GM20431 (cell line): ENCODE data around the gene SLC6A8.

Source experiments
- in situ Hi-C: fragments of 300-500 bp; cut with MseI, MboI; formaldehyde crosslinking; loops from one replicate; pipeline ENCODE4 v1.15.0; 2020; ENCODE audit warnings: low sequenced_read_pairs; ENCODE audit not compliant: unreplicated experiment

Gene SLC6A8

DNA sequence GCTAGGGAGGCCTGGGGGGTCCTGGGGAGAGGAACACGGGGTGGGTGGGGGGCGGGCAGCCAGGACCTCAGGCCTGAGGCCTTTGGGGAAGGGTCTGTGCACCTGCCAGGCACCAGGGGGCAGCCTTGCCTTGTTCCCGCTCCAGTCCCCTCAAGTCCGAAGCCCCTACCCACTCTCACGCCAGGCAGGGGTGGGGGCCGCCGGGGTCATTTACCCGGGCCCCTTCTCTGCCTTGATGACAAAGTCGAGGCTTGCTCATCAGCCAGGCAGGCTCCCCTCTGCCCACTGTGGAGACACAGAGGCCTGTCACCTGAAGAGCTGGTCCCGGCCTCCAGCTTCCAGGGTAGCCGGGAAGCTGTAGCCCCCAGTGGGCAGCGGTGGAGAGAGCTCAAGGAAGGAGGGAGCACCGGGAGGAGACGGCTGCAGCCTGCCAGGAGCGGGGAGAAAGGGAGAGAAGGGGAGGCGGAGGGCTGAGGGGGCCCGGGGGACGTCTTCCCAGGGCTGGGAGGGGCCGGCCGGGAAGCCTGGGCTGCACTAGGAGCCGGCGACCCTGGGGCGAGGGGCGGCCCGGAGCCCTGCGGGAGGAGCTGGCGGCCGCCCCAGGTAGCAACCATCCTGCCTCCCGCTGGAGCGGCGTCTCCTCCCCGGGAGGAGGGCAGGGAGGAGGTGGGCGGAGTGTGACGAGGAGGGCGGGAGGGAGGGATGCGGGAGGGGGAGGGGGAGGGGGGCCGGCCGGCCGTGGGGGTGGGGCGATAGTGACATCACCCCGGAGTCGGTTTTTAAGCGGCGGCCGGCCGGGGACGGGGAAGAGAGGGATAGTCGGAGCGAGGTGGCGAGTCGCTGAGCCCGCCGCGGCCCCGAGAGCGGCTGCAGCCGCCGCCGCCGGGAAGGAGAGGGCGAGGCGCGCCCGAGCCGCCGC is at the start of gene SLC6A8:
Gene SLC6A8 (plus strand): TSS at position 806 of the 919 bp plus-strand sequence. CDS start 649 bp downstream, outside the sequence.
- in situ Hi-C loops: no loop called here

DNA sequence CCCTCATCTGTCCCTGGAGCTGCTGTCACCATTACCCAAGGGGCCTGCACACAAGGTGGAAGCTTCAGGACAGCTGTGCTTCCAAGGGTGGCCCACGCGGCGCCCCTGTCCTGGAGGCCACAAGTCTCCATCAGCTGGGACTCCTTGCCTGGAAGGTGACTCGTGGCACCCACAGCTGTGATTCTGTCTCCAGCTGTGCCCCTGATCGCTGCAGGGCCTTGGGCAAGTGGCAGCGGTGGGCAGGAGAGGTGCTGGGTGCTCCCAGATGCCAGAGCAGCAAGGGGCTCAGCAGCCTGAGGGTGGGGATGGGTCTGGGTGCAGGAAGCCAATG is 49.7 kb upstream of the SLC6A8 start:
- in situ Hi-C loops: no loop called here

- in situ Hi-C loops: no loop called here
These were observed 49.1 kb upstream of the SLC6A8 start for GRCh38 chrX:153638436-153639176.

DNA sequence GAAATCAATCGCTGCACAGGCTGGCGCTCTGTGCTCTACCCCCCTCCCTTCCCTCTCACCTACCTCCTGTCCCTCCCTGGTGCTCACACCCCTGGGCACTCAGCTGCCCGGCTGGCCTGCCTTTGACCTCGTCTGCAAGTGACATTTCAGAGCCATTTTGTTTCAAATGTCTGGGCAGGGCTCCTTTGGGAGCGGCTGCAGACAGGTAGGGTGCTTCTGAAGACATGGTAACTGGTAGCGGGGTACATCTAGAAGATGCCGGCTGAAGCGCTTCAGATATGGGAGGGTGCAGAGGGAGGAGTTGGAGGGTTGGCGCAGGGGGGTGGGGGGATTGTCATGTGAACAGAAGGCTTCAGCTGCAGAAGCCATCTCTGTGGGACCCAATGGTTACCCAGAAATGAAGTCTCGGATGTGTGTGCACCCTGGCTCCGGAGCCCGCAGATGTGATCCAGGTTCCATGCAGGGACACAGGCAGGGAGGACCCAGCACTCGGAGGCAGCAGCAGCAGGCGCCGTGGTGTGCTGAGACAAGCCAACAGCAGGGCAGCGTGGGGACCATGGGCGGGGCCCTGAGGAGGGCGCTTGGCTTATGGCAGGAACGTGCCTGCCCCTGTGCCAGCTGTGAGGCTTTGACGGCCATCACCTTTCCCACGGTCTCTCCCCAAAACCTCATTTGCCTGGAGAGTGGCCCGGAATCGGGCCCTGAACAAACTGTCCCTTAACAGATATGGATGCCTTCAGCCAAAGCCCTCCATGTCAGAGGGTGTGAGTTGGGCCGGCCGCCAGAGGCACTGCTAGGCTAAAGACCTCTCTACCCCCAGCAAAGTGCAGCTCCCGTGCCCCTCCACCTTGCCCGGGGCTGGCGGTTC is 48.3 kb upstream of the SLC6A8 start:
- in situ Hi-C loops: no loop called here

DNA sequence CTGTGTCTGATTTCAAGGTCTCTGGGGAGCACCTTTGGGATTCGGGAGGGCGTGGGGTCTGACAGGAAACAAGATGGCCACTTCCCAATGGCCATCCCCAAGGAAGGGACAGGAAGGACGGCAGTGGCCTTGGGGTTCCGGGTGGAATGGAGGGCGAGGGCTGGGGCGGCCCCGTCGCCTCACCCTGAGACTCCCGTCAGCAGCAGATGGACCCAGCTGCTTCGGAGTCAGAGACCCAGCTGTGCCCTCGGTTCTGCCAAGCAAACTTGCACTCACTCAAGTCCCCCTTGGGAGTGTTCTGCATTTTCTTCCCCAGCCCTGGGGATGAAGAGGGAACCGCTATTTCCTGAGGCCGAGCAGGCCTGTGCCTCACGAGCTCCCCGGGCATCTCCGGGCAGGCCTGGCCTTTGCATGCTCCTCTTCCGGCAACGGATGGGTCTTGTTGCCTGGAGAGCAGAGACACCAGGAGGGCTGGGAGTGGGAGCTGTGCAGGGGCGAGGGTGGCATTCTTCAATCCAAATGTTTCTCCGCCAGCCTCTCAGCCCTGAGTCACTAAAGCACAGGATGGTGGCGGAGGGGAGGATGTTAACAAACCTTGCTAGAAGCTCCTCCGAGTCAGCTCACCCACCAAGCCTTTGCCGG is 47.6 kb upstream of the SLC6A8 start:
- in situ Hi-C loops: no loop called here

DNA sequence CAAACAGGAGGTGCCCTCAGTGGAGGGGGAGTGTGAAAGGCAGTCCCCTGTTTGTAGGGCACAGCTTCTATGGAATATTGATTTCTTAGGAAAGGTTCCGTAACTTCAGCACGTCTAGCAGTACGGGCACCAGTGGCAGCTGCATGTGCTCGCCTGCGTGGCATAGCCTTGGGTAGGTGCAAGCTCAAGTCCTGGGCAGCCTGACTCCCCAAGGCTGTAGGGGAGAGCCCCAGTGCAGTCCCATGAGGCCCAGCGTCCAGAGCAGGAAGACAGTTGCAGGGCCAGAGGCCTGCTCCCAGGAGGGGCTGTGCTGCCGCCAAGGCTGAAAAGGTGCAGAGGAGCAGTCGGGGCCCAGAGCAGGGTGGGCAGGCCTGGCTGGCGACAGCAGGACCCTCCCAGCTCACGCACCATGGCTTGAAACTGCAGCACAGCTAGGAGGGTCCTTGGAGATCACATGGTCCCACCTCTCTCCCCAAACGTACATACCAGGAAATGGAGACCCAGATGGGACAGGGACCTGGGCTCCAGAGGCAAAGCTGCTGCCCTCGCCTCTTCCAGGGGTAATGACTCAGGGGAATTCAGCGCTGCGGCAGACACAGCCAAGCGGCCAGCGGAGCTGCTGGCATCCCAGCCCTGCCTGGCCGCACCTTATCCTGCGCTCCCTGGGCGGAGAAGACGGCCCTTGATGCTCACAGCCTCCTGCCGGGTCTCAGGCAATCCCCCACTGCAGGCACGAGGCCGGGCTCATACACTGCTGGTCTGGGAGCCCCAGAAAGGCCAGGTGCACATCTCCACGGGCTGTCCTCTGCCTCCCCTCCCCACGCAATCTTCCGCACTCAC is 46.8 kb upstream of the SLC6A8 start:
- in situ Hi-C loops: no loop called here

DNA sequence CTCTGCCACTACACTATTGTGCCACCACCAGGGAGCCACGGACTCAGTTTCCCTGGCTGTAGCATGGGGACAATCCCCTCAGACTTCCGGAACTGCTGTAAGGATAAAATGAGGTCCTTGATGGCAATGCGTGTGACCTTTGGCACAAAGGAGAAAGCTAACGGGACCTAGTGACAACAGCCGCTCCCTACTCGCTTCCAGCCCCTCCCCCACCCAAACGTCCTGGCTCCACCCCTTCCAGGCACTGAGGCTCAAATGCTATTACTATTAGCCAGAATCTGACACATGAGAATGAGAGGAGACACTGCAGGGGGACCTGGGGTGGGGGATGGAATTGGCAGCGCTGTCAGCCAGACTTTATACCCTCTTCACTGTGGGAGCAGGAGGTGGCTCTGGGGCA is 46.1 kb upstream of the SLC6A8 start:
- in situ Hi-C loops: no loop called here

- in situ Hi-C loops: no loop called here
These were observed 45.6 kb upstream of the SLC6A8 start for GRCh38 chrX:153642051-153642654.

GRCh38 chrX:153642655-153643430 is 44.9 kb upstream of the SLC6A8 start:
- in situ Hi-C loops: no loop called here

DNA sequence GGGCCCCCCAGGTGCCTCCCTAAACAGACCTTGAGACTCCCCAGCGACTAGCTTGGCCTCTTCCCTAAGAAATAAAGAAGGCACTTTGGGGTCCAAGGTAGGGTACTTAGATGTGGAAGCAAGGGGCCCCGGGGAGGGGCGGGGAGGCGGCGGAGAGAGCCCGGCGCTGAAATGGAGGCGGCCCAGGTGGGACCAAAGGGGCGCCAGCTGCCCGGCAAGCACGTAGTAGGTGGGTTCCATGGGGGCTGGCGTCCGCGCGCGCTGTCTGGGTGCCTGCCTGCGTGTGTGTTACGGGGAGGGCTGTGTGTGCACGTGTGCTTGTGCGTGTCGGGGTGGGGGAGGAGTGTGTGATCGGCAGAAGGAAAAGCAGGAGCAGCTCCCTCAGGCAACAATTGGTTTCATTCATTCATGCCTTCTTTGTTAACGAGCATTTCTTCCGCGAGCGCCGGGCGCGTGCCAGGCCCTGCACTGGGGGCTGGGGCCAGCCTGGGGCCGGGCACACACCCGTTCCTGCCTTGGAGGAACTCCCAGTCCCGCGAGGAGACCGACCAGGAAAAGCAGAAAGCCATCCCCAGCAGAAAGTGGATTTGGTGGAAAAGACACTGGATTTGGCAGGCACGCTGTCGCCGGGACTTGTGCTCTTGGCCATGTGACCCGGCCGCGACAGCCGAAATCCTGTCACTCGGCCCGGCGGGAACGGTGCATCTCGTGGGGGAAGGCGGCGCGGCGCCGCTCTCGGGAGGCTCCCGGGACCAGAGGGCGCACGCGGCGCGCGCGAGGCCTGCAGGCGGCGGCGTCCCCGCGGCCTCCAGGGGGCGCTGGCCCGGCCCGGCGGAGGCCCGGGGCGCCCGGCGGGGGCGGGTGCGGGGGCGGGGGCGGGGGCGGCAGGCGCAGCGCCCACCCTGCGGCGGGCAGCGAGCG is 44.0 kb upstream of the SLC6A8 start:
- in situ Hi-C loops: no loop called here

DNA sequence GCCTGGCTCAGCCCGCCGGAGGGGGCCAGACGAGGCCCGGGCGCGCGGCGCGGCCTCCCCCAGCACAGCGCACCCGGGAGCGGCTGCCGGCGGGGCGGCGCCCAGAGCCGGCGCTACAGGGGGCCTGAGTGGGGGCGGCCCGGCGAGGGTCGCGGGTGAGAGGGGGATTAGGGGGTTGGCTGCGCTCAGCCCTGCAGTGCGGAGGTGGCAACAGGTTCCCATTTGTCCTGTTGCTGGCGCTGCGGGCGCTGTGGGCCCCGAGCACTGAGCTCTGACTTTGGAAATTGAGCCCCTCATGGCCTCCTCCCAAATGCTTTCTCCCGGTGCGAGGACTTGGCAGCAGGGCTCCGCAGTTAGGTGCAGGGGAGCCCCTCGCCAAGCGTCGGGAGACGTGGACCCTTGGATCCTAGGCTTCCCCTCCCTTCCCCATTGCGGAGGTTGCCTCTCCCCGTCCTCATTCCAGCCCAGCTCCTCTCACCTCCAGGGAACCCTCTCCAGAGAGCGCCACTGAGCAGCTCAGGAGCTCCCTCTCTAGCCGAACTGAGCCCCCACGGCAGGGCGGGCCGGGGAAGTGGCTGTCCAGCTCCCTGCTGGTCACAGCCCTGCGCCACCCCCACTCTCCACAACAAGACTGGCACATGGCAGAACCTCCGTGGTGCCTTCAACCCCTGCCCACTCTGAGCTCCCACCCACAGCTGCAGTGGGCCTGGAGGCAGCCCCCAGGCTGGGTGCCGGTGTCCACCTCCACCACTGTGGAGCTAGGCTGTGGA is 43.2 kb upstream of the SLC6A8 start:
- in situ Hi-C loops: no loop called here

GRCh38 chrX:153645151-153645550 is 42.6 kb upstream of the SLC6A8 start:
- in situ Hi-C loops: no loop called here

DNA sequence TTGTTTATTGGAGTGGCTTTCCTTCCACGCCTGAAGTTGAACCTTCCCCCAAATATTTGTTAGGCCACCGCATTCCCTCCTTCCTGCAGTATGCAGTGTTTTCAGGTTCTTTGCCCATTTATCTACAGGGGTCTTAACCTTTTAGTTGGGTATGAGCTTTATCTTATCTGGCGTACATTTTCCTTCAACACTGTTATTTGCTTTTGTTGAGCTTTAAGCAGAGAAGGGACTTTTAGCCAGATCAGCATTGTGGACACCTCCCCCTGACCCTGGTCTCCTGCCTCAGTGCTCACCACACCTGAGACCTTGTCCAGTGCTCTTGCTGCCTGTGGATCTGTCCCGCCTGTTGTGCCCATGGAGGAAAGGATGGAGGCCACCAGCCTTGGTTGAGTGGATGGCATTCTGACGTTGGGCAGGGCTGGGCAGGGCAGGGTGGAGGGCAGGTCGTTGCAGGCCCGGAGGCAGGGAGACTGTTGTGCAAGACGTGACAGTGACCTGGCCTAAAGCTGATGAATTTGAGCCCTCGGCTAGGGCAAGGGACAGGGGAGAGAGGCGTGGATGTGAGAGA is 41.7 kb upstream of the SLC6A8 start:
- in situ Hi-C loops: no loop called here

- in situ Hi-C loops: no loop called here
These were observed 40.9 kb upstream of the SLC6A8 start, which contains the start of gene DUSP9 for GRCh38 chrX:153646620-153647373. DUSP9 (plus strand) TSS chrX:153647203; CDS start chrX:153647954, 751 bp downstream.
